ENCODE measurements around the gene ASH1L.
"Not testable (repeated sequence)": the region's sequence is repeated elsewhere in the genome, so short reads cannot be mapped to it uniquely, and the experiment has no call there.

The ASH1L gene

DNA sequence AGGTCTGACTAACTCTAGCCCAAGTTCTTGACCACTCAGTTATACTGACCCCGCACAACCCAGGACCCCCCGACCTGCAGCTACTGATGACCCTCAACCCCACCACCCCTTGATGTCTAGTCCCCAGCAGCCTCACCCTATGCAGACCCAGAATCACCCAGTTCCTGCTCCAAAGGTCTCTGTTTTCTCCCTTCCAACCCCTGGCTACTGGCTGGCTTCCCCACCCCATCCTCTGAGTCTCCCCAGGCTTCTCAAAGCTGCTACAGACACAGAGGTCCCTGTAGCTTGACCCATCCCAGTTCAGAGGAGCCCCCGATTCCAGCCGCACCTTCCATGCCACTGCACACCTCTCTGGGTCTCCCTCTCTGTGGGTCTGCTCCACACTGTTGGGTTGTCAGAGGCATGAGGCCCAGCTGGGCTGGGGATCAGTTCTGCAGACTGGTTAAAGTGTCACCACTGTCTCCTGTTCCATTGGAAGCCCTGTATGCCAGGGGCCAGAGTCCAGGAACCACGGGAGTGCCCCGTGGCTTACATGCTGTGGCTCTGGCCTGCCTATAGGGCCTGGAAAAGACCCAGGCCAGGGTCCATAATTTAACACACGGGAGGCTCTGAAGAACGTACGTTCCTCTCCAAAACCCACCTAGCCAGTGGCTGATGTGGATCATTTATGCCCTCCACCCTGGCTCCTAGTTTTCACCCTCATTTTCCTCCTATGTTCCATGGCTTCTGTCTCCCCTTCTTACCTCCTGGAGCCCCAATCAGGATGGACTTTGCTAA is 261.9 kb downstream of the ASH1L start:
- no peak for DNase-seq

DNA sequence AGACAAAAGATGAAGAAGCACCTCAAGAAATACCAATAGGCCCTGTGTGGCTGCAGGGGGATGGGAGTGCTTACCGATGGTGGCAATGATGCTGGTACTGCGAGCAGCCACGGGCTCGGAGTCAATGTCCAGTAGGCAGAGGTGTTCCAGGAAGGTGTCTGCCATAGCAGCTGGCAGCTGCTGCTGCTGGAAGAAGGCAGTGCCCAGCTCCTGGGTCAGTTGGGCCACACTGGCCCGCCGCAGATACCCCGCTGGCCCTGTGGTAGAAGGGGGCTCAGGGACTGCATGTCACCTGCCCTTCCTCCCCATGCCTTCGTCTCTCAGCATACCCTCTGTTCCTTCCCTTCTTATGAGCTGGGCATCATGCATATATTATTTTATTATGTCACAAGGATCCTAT is 262.6 kb downstream of the ASH1L start:
- no peak for DNase-seq

DNA sequence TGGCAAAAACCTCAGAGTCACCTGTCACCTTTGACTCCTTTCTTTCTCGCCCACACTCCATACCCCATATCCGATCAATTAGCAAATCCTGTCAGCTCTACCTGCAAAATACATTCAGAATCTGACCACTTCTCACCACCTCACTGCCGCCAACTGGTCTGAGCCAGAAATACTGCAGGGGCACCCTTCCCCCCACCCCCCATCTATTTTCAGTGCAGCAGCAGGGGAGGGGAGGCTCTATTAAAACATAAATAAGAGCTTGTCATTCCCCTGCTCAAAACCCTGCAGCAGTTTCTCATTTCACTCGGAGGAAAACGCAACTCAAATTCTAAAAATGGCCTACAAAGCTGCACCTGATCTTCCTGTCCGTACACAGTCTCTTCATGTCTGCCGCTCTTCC is 265.2 kb downstream of the ASH1L start:
- no peak for DNase-seq

DNA sequence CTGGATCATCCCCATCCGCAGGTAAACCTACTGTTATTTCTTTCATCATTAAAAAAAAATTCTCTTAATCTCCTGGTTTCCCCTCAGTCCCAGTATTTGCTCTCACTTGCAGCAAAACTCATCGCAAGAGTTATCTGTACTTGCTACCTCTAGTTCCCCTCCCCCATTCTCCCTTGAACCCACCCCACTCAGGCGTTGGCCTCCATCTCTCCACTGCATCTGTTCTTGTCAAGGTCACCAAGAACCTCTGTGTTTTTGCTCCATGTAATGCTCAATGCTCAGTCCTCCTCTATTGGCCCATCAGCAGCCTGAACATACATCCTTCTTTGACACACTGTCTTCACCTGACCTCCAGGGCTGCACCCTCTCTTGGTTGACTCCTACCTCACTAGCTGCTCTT is 265.9 kb downstream of the ASH1L start:
- no peak for DNase-seq

DNA sequence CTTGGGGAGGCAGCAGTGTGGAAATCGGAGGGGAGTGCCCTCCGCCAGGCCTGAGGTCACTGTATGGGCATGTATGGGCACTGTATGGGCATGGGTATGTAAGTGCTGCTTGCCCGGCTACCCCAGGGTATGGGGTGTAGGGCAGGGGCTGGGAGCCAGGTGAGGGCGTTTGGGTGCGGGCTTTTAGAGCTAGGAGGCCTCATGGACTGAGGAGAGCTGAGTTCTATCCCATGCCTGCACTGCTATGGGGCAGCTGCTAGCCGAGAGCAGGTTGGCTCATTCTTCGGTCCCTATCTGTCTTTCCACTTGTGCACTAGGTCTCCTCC is 266.7 kb downstream of the ASH1L start:
- no peak for DNase-seq

DNA sequence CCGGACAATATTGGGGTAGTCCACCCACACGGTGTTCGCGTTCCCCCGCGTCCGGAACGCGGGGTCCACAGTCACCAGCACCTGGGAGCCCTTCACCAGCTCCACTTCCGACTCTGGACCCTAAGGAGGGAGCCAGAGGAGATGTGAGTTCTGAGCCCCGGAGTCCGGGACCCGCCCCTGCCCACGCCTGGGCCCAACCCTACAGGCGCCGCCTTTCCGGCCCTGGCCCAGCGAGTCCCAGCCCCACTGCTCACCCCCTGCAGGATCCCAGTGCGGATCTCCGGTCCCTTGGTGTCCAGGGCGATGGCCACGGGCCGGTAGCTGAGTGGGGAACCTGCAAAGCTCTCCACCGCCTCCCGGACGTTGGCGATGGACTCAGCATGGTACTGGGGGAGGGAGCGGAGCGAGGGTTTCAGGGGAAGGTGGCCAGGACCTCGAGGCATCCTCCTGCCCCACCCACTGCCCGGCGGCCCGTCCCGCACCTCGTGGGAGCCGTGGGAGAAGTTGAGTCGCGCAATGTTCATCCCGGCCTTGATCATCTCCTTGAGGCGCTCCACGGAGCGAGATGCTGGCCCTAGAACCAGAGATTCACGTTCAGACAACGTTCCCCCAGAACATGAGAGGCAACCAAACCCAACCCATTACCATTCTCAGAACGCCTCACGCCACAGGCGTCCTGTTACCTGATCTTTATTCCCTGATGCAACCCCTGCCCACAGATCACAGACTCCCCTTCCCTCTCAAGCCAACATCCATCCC is 267.2 kb downstream of the ASH1L start:
- no peak for DNase-seq

DNA sequence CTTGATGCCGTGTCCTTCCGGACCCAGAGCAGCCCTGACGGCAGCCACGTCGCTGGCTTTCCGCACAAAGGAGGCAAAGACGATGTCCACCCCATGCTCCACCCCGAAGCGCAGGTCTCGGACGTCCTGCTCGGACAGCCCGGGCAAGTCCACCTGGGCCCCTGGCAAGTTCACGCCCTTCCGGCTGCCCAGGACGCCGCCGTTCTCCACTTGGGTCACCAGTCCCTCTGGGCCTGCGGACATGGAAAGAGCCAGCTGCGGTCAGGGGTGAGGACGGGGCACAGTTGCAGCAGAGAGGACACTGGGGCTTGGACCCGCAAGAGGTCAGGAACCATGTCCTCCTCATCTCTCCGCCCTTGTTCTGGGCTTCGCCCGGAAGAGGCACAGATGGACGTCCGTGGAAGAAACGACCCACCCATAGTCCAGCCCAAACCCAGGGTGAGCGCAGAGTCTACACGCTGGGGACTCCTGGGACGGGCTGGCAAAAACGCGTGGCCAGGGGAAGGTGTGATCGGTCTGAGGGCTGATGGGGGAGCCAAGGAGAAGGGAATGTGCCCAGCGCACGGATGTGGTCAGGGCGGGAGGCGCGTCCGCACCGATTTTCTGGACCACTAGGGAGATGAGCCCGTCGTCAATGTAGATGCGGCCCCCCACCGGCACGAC is 268.0 kb downstream of the ASH1L start:
- no peak for DNase-seq

DNA sequence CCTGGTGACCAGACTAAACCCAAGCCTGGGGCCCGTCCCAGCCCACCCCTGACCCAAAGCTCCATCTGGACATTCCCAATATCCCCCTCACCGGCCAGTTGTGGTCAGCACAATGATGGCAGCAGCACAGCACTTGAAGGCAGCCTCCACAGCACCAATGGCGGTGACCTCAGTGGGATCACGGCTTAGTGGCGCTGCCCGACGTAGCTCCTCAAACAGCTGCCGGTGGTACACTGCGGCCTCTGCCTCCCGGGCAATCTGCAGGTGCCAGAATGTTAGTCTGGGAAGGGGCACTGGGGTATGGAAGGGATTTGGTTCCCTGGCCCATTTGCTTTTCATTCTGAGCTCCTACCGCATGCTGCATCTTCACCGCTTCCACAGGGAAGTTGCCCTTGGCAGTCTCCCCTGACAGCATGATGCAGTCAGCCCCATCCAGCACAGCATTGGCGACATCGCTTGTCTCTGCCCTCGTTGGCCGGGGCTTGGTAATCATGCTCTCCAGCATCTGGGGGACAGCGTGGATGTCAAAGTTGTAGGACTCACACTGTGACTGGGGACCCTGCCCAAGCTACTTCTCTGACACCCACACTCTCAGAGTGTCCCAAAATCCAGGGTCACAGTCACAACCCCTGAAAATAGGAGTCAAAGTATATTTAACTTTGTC is 269.4 kb downstream of the ASH1L start:
- no peak for DNase-seq

DNA sequence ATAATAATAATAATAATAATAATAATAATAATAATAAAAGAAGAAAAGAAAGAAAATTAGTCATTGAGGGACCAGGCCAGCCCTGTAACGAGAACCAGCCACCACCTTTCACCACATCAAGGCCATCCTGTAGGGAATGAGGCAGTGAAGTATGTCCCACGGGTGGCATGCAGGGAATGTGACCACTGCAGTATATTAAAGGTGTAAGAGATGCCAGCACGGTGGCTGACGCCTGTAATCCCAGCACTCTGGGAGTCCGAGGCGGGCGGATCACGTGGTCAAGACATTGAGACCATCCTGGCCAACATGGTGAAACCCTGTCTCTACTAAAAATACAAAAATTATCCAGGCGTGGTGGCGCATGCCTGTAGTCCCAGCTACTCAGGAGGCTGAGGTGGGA is 271.6 kb downstream of the ASH1L start:
- DNase-seq: not testable (repeated sequence)

DNA sequence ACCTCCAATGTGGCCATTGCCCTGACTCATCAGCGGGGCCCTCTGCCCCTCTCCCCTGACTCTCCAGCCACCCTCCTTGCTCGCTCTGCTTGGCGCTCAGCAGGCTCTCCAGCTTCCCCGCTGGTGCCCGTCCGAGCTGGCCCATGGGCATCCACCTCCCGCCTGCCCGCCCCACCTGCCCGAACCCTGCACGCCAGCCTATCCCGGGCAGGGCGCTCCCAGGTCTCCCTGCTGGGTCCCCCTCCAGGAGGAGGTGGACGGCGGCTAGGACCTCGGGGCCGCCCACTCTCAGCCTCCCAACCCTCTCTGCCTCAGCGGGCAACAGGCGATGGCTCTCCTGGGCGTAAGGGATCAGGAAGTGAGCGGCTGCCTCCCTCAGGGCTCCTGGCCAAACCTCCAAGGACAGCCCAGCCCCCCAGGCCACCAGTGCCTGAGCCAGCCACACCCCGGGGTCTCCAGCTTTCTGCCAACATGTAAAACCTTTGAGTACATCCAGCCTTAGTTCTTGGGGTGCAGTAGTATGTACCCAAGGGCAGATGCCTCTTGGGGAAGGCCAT is 274.5 kb downstream of the ASH1L start:
- DNase-seq: no peak

DNA sequence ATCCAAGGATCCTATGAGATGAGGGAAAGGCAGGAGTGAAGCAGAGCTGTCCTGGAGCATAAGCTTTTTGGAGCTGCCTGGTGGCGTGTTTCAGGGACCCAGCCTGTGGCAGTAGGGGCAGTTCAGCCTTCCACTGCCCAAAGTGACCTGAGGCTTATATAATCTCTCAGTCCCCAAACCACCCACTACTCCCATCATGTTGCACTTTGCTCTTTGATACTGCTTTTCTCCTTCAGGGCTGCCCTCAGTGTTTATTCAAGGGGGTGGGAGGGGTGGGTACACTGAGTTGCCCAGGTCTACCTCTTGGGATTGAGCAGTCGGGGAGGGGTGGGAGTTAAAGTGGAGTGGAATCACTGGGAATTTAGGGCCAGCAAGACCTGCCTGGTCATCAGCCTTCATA is 276.1 kb downstream of the ASH1L start:
- no peak for DNase-seq

DNA sequence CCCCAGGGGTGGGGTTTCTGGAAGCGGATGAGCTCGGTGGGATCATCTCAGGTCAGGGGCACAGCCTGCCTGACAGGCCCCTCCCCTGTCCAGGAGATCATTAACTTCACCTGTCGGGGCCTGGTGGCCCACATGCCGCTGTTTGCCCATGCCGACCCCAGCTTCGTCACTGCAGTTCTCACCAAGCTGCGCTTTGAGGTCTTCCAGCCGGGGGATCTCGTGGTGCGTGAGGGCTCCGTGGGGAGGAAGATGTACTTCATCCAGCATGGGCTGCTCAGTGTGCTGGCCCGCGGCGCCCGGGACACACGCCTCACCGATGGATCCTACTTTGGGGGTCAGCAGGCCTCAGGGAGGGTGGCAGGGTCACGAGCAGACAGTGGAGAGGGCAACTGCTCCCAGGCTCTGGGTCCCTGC is 277.0 kb downstream of the ASH1L start:
- no peak for DNase-seq
